Caco-2 (cell line): Measurements from ENCODE around the gene BEAN1. TPM values are rescaled to one million over a fixed set of nuclear protein-coding genes. Genes with fewer than 3 reads are reported as not detected.

Source experiments
- BruUV-seq: library from RNA; stranded (reverse); fragments of 400-500 nt; replicated peaks from 2 replicates; lab custom pipeline; 2021; lab: Mats Ljungman, UMichigan
- CTCF ChIA-PET: fragments of 300-600 bp; sonication (Branson Sonifier 250); formaldehyde crosslinking; loops from one replicate; lab custom pipeline; 2022; ENCODE audit warnings: antibody characterized with exemption; lab: Charles Lee
- POLR2A ChIA-PET: fragments of 300-600 bp; sonication (Branson Sonifier 250); formaldehyde crosslinking; loops from one replicate; lab custom pipeline; 2022; ENCODE audit warnings: antibody characterized with exemption; lab: Charles Lee
- DNase-seq, 2 experiments: peaks; one replicate each; pipeline versions ENCODE4 v3.0.0 to v3.0.0-alpha.2; 2020 to 2022
- H3K27me3 ChIP-seq: replicated peaks from 2 replicates; pipeline ENCODE4 v1.6.0; 2011; ENCODE audit warnings: low read length; ENCODE audit not compliant: control insufficient read depth, insufficient read depth
- H3K36me3 ChIP-seq: 2 replicates; pipeline ENCODE4 v1.5.1; 2011; ENCODE audit warnings: low read length; ENCODE audit not compliant: control insufficient read depth, insufficient read depth
- H3K4me1 ChIP-seq: fragments of 250-450 bp; sonication (Bioruptor Pico); 2 replicates; pipeline ENCODE4 v1.5.1; 2020; ENCODE audit warnings: mild to moderate bottlenecking
- H3K4me3 ChIP-seq: 2 replicates; pipeline ENCODE4 v1.5.1; 2011; ENCODE audit warnings: low read depth, mild to moderate bottlenecking, control low read depth, low read length
- H3K9me3 ChIP-seq: fragments of 250-450 bp; sonication (Bioruptor Pico); 2 replicates; pipeline ENCODE4 v1.5.1; 2020; ENCODE audit warnings: mild to moderate bottlenecking, moderate library complexity
- H3K27ac Mint-ChIP-seq: one replicate; pipeline ENCODE4 v1.8.0; 2022; ENCODE audit warnings: mixed read lengths; ENCODE audit not compliant: unreplicated experiment
- H3K27me3 Mint-ChIP-seq: one replicate; pipeline ENCODE4 v1.8.0; 2022; ENCODE audit warnings: mixed read lengths; ENCODE audit not compliant: insufficient read depth, unreplicated experiment
- H3K36me3 Mint-ChIP-seq: one replicate; pipeline ENCODE4 v1.8.0; 2022; ENCODE audit warnings: mild to moderate bottlenecking, mixed read lengths; ENCODE audit not compliant: insufficient read depth, unreplicated experiment
- H3K4me1 Mint-ChIP-seq: one replicate; pipeline ENCODE4 v1.8.0; 2022; ENCODE audit warnings: low read depth, mixed read lengths; ENCODE audit not compliant: unreplicated experiment
- H3K4me3 Mint-ChIP-seq: one replicate; pipeline ENCODE4 v1.8.0; 2022; ENCODE audit warnings: mild to moderate bottlenecking, moderate library complexity, mixed read lengths; ENCODE audit not compliant: unreplicated experiment
- H3K9me3 Mint-ChIP-seq: one replicate; pipeline ENCODE4 v1.8.0; 2022; ENCODE audit warnings: mixed read lengths; ENCODE audit not compliant: unreplicated experiment
- intact Hi-C: fragments of 100-400 bp; cut with micrococcal nuclease; formaldehyde crosslinking; loops from one replicate; pipeline ENCODE4 v1.10.0; 2022; ENCODE audit not compliant: unreplicated experiment
- total RNA-seq: library from RNA; stranded (reverse); gene quantifications from 2 replicates; pipeline ENCODE4 v1.2.3, GENCODE V29; 2022
- TF ChIP-seq, protein P1 (sequence below), 2 experiments: fragments of 200-600 bp in 1 of 2; IDR thresholded peaks; 1 replicate in 1 of 2; 2 replicates in 1 of 2; pipeline versions ENCODE4 v1.5.1 to v1.8.0; 2011 to 2022; ENCODE audit warnings: antibody characterized with exemption in 1 of 2, control low read depth in 1 of 2, inconsistent platforms in 1 of 2, low read depth in 1 of 2, low read length in 1 of 2, mild to moderate bottlenecking in 1 of 2, moderate library complexity in 1 of 2; ENCODE audit not compliant: insufficient read depth in 1 of 2, severe bottlenecking in 1 of 2, unreplicated experiment in 1 of 2

Gene BEAN1
- total RNA-seq, 1 experiment from 2014 or later, result not detected

DNA sequence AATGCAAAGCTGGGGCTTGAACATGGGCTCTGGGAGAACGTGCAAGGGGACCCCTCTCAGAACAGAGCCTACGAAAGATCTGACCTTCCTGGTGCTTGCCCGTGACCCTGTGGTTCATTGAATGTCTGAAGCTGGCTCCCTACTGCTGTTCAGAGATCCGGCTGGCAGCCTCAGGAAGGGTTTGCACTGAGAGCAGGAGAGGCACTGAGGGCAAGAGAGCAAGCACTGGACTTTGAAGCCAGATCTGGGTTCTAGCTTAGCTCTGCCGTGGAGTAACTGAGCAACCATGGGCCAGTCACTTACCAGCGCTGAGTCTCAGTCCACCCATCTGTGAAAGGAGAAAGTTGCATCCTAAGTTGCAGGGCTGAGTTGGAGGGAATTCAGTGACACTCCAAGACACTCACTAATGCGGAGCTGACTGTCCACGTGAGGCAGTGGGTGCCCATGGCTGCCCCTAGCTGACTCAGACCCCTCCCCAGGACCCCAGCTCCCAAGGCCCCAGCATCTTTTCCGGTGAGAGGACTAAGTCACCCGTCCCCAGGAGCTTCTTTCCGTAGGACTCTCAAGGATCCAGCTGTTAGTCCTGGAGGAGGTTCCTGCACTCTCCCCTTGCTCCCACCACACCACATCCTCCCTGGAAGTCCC lies 41.3 kb downstream of the BEAN1 start:
- Mint-ChIP-seq H3K9me3 (no peaks in the 10 kb centered on the region), H3K36me3 (no peaks in the 10 kb centered on the region), H3K27ac (no peak overlapping the region), H3K4me1 (no peaks in the 10 kb centered on the region), H3K27me3 (peaks cover 29% of the 10 kb centered on the region), H3K4me3 (no peak overlapping the region)
- H3K9me3 ChIP-seq, result 0 out of 2 replicates have a peak, but pooled peaks cover 2% of the 10 kb centered on the region
- POLR2A ChIA-PET, result no interaction called here
- no peaks in the 10 kb centered on the region for H3K4me1 ChIP-seq
- DNase-seq, result no peak
- no peaks in the 10 kb centered on the region; the same call in 1 of the 2 replicates for H3K27me3 ChIP-seq
- H3K4me3 ChIP-seq, result no peak overlapping the region
- TF ChIP-seq, protein P1, sequence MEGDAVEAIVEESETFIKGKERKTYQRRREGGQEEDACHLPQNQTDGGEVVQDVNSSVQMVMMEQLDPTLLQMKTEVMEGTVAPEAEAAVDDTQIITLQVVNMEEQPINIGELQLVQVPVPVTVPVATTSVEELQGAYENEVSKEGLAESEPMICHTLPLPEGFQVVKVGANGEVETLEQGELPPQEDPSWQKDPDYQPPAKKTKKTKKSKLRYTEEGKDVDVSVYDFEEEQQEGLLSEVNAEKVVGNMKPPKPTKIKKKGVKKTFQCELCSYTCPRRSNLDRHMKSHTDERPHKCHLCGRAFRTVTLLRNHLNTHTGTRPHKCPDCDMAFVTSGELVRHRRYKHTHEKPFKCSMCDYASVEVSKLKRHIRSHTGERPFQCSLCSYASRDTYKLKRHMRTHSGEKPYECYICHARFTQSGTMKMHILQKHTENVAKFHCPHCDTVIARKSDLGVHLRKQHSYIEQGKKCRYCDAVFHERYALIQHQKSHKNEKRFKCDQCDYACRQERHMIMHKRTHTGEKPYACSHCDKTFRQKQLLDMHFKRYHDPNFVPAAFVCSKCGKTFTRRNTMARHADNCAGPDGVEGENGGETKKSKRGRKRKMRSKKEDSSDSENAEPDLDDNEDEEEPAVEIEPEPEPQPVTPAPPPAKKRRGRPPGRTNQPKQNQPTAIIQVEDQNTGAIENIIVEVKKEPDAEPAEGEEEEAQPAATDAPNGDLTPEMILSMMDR (IDR thresholded peaks at IDR 0.05; ENCODE audit: insufficient read depth in 1 of 2, low read depth in 1 of 2, low read length in 1 of 2, severe bottlenecking in 1 of 2, unreplicated experiment in 1 of 2), result no peak
- CTCF ChIA-PET, result interaction anchor here (1.3 to 1.5 kb wide), 2 partner anchors 24 to 62 kb away, joined by 3 to 4 read pairs; no protein-coding TSS in a partner anchor
- no peaks in the 10 kb centered on the region for H3K36me3 ChIP-seq
- intact Hi-C loops, result no loop called here
- BruUV-seq, result no TSS peak

DNA sequence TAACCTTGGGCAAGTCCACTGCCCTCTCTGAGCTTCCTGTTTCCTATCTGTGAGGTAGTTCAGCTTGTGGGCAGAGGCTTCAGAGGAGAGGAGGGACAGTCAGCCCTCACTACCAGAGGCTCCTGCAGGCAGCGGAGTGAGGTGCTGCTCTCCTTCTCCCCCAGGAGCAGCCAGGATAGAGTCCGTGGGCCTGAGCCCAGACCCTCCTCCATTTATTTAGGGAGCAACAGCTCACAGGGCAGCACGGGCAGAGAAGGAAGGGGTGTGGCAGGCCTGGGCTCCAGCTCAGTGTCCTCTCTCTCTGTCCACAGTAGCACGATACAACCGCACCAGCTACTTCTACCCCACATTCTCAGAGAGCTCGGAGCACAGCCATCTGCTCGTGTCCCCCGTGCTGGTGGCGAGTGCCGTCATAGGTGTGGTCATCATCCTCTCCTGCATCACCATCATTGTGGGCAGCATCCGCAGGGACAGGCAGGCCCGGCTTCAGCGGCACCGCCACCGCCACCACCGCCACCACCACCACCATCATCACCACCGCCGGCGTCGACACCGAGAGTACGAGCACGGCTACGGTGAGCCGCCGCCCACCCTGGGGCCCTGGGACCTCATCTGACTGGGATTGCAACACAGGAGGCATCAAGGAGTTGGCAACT lies 42.3 kb downstream of the BEAN1 start:
- DNase-seq, result no peak
- Histone ChIP-seq H3K27me3 (no peaks in the 10 kb centered on the region; the same call in 1 of the 2 replicates), H3K4me3 (no peak overlapping the region), H3K36me3 (no peaks in the 10 kb centered on the region), H3K9me3 (0 out of 2 replicates have a peak, but pooled peaks cover 2% of the 10 kb centered on the region), H3K4me1 (no peaks in the 10 kb centered on the region)
- TF ChIP-seq, protein P1 (IDR thresholded peaks at IDR 0.05; ENCODE audit: insufficient read depth in 1 of 2, low read depth in 1 of 2, low read length in 1 of 2, severe bottlenecking in 1 of 2, unreplicated experiment in 1 of 2), result no peak
- H3K9me3 Mint-ChIP-seq, result no peaks in the 10 kb centered on the region
- no peaks in the 10 kb centered on the region for H3K4me1 Mint-ChIP-seq
- no peaks in the 10 kb centered on the region for H3K36me3 Mint-ChIP-seq
- BruUV-seq, result no TSS peak
- no peak overlapping the region for H3K4me3 Mint-ChIP-seq
- H3K27ac Mint-ChIP-seq, result no peak overlapping the region
- POLR2A ChIA-PET, result no interaction called here
- intact Hi-C loops, result no loop called here
- H3K27me3 Mint-ChIP-seq, result peaks cover 24% of the 10 kb centered on the region
- CTCF ChIA-PET, result interaction anchor here (0.6 kb wide), 1 partner anchor 247 kb away, joined by 3 read pairs; no protein-coding TSS in a partner anchor

DNA sequence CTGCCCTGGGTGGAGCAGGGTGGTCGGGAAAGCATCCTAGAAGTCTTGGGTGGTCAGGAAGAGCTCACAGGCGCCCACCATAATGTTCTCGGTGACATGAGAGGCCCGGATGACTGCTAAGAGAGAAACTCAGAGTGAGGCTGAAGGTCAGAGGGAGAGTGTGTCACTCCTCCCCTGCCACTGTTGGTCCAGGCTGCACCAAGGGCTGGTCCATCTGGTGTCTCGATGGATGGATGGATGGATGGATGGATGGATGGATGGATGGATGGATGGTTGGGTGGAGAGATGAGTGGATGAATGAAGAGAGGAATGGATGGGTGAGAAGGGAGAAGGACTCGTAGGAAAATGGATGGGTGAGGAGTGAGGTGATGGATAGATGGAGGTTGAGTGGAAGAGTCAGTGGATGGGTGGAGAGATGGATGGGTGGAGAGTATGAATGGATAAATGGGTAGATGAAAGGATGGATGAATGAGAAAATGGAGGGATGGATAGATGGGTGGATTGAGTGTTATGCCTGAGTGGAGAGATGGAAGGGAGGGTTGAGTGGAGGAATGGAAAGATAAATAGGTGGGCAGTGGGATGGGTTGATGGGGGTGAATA lies 43.0 kb downstream of the BEAN1 start:
- TF ChIP-seq, protein P1 (IDR thresholded peaks at IDR 0.05; ENCODE audit: insufficient read depth in 1 of 2, low read depth in 1 of 2, low read length in 1 of 2, severe bottlenecking in 1 of 2, unreplicated experiment in 1 of 2), result no peak
- Mint-ChIP-seq H3K36me3 (no peaks in the 10 kb centered on the region), H3K27ac (no peak overlapping the region), H3K4me3 (no peak overlapping the region), H3K4me1 (no peaks in the 10 kb centered on the region), H3K27me3 (peaks cover 29% of the 10 kb centered on the region), H3K9me3 (no peaks in the 10 kb centered on the region)
- ChIA-PET CTCF (interaction anchor here (0.6 kb wide), 1 partner anchor 247 kb away, joined by 3 read pairs; no protein-coding TSS in a partner anchor), POLR2A (no interaction called here)
- H3K4me1 ChIP-seq, result no peaks in the 10 kb centered on the region
- BruUV-seq, result no TSS peak
- intact Hi-C loops, result no loop called here
- no peak for DNase-seq
- no peak overlapping the region for H3K4me3 ChIP-seq
- H3K9me3 ChIP-seq, result 0 out of 2 replicates have a peak, but pooled peaks cover 2% of the 10 kb centered on the region
- no peaks in the 10 kb centered on the region; the same call in 1 of the 2 replicates for H3K27me3 ChIP-seq
- no peaks in the 10 kb centered on the region for H3K36me3 ChIP-seq
